HepG2 (cell line): Measurements from ENCODE around the gene INSIG2. TPM values are rescaled to one million over a fixed set of nuclear protein-coding genes. Genes with fewer than 3 reads are reported as not detected.
A peak's percentile ranks its signal among the peaks of the same experiment; 100 is the strongest.

Experiments
- ATAC-seq: fragments of 200-7000 bp; cut with Tn5 transposase; 3 replicates; pipeline ENCODE4 v1.9.1; 2020; ENCODE audit warnings: mild to moderate bottlenecking, moderate library complexity
- BruUV-seq: library from RNA; stranded (reverse); fragments of 400-500 nt; replicated peaks from 2 replicates; lab custom pipeline; 2021; lab: Mats Ljungman, UMichigan
- CTCF ChIA-PET: fragments of 300-600 bp; formaldehyde crosslinking; extraction: SDS; loops from one replicate; lab custom pipeline; 2021; ENCODE audit warnings: low total read pairs, inconsistent platforms, low intra/inter-chr PET ratio; lab: Yijun Ruan, JAX
- POLR2A ChIA-PET: fragments of 350-600 bp; sonication (Branson Sonifier 250); formaldehyde crosslinking; loops from one replicate; lab custom pipeline; 2020; ENCODE audit warnings: antibody characterized with exemption, inconsistent platforms; lab: Yijun Ruan, JAX
- DNase-seq: peaks from one replicate; pipeline ENCODE4 v3.0.0-alpha.2; 2015; ENCODE audit warnings: low spot score
- FAIRE-seq: peaks from 3 replicates; lab custom pipeline; 2011; peaks lifted over from hg19 to GRCh38; lab: Jason Lieb, UNC
- H2AFZ ChIP-seq: one replicate; pipeline ENCODE4 v1.6.1; 2011; ENCODE audit warnings: low read length, inconsistent platforms
- H3K27ac ChIP-seq: fragments of 300-600 bp; 3 replicates; pipeline ENCODE4 v1.8.0; 2011; ENCODE audit warnings: mixed run types, mild to moderate bottlenecking, mixed read lengths, low read length, inconsistent platforms; ENCODE audit not compliant: insufficient read depth; ENCODE audit errors: extremely low read length
- H3K27me3 ChIP-seq, 2 experiments: fragments of 200-600 bp in 1 of 2; 2 replicates in 1 of 2; 3 replicates in 1 of 2; pipeline versions ENCODE4 v1.6.0 to v1.8.0; 2011; ENCODE audit warnings: low read length in 2 of 2, mild to moderate bottlenecking in 2 of 2, moderate library complexity in 2 of 2, inconsistent platforms in 1 of 2; ENCODE audit not compliant: insufficient read depth in 2 of 2, control insufficient read depth in 1 of 2
- H3K36me3 ChIP-seq, 2 experiments: fragments of 200-600 bp in 1 of 2; replicated peaks in 1 of 2; 2 replicates in 1 of 2; 3 replicates in 1 of 2; pipeline versions ENCODE4 v1.5.1 to v1.8.0; 2011; ENCODE audit warnings: low read length in 2 of 2, inconsistent platforms in 1 of 2; ENCODE audit not compliant: insufficient read depth in 2 of 2, control insufficient read depth in 1 of 2
- H3K4me1 ChIP-seq: 2 replicates; pipeline ENCODE4 v1.5.1; 2012; ENCODE audit warnings: low read length, inconsistent platforms; ENCODE audit not compliant: insufficient read depth
- H3K4me2 ChIP-seq: 2 replicates; pipeline ENCODE4 v1.6.0; 2011; ENCODE audit warnings: low read depth, low read length, inconsistent platforms
- H3K4me3 ChIP-seq, 3 experiments: fragments of 200-600 bp in 1 of 3; sonication (generic), shearing (Covaris generic) in 1 of 3; replicated peaks in 1 of 3; 2 replicates each; pipeline ENCODE4 v1.5.1; 2011 to 2016; ENCODE audit warnings: low read length in 3 of 3, inconsistent platforms in 2 of 3, low read depth in 2 of 3, mild to moderate bottlenecking in 2 of 3, control low read depth in 1 of 3, mixed read lengths in 1 of 3; ENCODE audit not compliant: insufficient read depth in 1 of 3
- H3K79me2 ChIP-seq: one replicate; pipeline ENCODE4 v1.6.1; 2011; ENCODE audit warnings: low read length, inconsistent platforms; ENCODE audit not compliant: insufficient read depth
- H3K9ac ChIP-seq: 2 replicates; pipeline ENCODE4 v1.6.0; 2011; ENCODE audit warnings: mild to moderate bottlenecking, low read depth, low read length, inconsistent platforms; ENCODE audit not compliant: insufficient read depth
- H3K9me3 ChIP-seq: 2 replicates; pipeline ENCODE4 v1.5.1; 2012; ENCODE audit warnings: mild to moderate bottlenecking, low read length
- H4K20me1 ChIP-seq: 2 replicates; pipeline ENCODE4 v1.6.0; 2011; ENCODE audit warnings: inconsistent platforms, mild to moderate bottlenecking, low read length, moderate library complexity; ENCODE audit not compliant: insufficient read depth
- ATF7 ChIP-seq, 2 experiments: fragments of 450-650 bp in 1 of 2; sonication (generic) in 1 of 2; formaldehyde crosslinking in 1 of 2; IDR thresholded peaks; 2 replicates each; pipeline versions ENCODE4 v1.4.0 to v1.6.1; 2016 to 2020; ENCODE audit warnings: antibody characterized with exemption in 1 of 2, mild to moderate bottlenecking in 1 of 2, missing genetic modification reagents in 1 of 2
- CHCHD3 ChIP-seq: sonication (generic); formaldehyde crosslinking; IDR thresholded peaks from 2 replicates; pipeline ENCODE4 v1.8.0; 2022; ENCODE audit warnings: mild to moderate bottlenecking, missing genetic modification reagents, moderate library complexity
- GFI1 ChIP-seq: sonication (generic); formaldehyde crosslinking; IDR thresholded peaks from 2 replicates; pipeline ENCODE4 v1.5.0; 2020; ENCODE audit warnings: missing genetic modification reagents, mild to moderate bottlenecking, borderline replicate concordance
- MAFK ChIP-seq, 2 experiments: IDR thresholded peaks in 1 of 2; conservative IDR thresholded peaks in 1 of 2; 2 replicates each; pipeline ENCODE4 v1.6.1; 2011; ENCODE audit warnings: improper control_type of control experiment in 2 of 2, low read length in 2 of 2
- POLR2AphosphoS5 ChIP-seq: IDR thresholded peaks from 2 replicates; pipeline ENCODE4 v1.6.1; 2012; ENCODE audit warnings: low read depth, low read length
- SAFB2 ChIP-seq: sonication (generic); formaldehyde crosslinking; IDR thresholded peaks from 2 replicates; pipeline ENCODE4 v1.5.1; 2020; ENCODE audit warnings: missing genetic modification reagents, low read depth, mild to moderate bottlenecking, borderline replicate concordance
- ZNF124 ChIP-seq: sonication (generic); formaldehyde crosslinking; IDR thresholded peaks from 2 replicates; pipeline ENCODE4 v1.4.0; 2020; ENCODE audit warnings: missing genetic modification reagents
- ZNF552 ChIP-seq: sonication (generic); formaldehyde crosslinking; IDR thresholded peaks from 2 replicates; pipeline ENCODE4 v1.9.0; 2022; ENCODE audit warnings: missing genetic modification reagents, mild to moderate bottlenecking, borderline replicate concordance
- ZNF614 ChIP-seq: IDR thresholded peaks from 2 replicates; pipeline ENCODE4 v1.6.1; 2018; ENCODE audit warnings: missing biosample characterization, missing genetic modification reagents, inconsistent platforms, borderline replicate concordance
- ZNF672 ChIP-seq: sonication (generic); formaldehyde crosslinking; IDR thresholded peaks from 2 replicates; pipeline ENCODE4 v1.8.1; 2022; ENCODE audit warnings: missing genetic modification reagents
- WGBS: methylation state at CpG from one replicate; pipeline ENCODE4 v1.1.6; 2017; ENCODE audit warnings: low lambda C conversion rate; 5-methylcytosine and 5-hydroxymethylcytosine counted together
- in situ Hi-C: cut with HindIII; loops from 2 replicates; pipeline ENCODE4 v1.10.0; 2017; ENCODE audit warnings: low pct_unique_long_range_greater_than_20kb; ENCODE audit not compliant: extremely low pct_ligation_motif_present
- intact Hi-C: fragments of 100-400 bp; cut with micrococcal nuclease; formaldehyde crosslinking; loops from one replicate; pipeline ENCODE4 v1.10.0; 2022; ENCODE audit not compliant: unreplicated experiment
- polyA plus RNA-seq, 8 experiments: library from polyadenylated mRNA; depleted of rRNA in 3 of 8; stranded (reverse) in 7 of 8; unstranded in 1 of 8; fragments of >200 nt; fragmentation: Illumina TruSeq in 4 of 8; extraction: Trizol in 4 of 8; gene quantifications; 2 replicates each; pipeline versions ENCODE4 v1.2.1 to v1.2.3, GENCODE V29; 2011 to 2016; ENCODE audit warnings: low read depth in 4 of 8, missing spikeins in 1 of 8, mixed read lengths in 1 of 8; ENCODE audit not compliant: insufficient read depth in 1 of 8
- total RNA-seq, 5 experiments: library from RNA; depleted of rRNA; stranded (reverse); fragments of >200 nt; fragmentation: Illumina TruSeq; extraction: Trizol; gene quantifications; 2 replicates each; pipeline ENCODE4 v1.2.3, GENCODE V29; 2016; ENCODE audit warnings: low read depth in 1 of 5

Gene INSIG2
- total and polyA plus RNA-seq, 2 of the 13 experiments (the other 11 are each of a cell fraction or from before 2014, with no cell fraction given): 73.5 to 481 TPM

DNA sequence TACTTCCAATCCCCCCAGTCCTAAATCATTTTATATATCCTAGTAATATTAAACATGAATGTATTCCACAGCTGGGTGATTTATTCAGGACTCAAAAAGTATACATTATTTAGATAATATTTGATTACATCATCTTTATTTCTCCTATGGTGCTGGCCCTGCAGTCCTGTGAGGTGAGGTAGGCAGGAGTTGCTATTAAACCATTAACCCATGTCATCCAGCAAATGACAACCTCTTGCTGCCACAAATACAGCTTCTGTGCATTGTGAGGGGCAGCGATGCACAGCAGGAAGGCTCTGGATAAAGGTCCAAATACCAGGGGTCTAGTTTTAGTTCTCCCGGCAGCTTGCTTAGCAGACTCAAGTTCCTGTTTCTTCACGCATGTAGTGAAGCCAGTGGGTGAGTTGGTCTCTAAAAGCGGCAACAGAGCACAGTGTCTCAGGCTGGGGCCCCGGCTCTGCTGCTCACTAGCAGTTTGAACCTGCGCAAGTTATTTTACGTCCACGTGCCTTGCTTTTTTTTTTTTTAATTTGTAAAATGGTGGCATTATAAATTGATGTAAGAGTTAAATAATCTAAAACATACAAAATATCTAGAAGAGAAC, 36.1 kb downstream of the INSIG2 start:
- H3K79me2 ChIP-seq: no peaks in the 10 kb centered on the region
- ChIA-PET CTCF (no interaction called here), POLR2A (no interaction called here)
- intact Hi-C loops (no loop called here), in situ Hi-C loops (no loop called here)
- BruUV-seq: no TSS peak
- no peak overlapping the region for H3K27ac ChIP-seq
- no peak overlapping the region for H3K4me3 ChIP-seq
- H3K36me3 ChIP-seq: no peaks in the 10 kb centered on the region; a peak in 1 of 5 replicates
- no peaks in the 10 kb centered on the region for H3K9me3 ChIP-seq
- DNase-seq: no peak
- WGBS: 71% methylated on average over 8 of the region's 8 CpGs
- H3K27me3 ChIP-seq: no peaks in the 10 kb centered on the region; a peak in 1 of 5 replicates
- H3K4me2 ChIP-seq: no peak overlapping the region
- no peaks in the 10 kb centered on the region for H4K20me1 ChIP-seq
- no peak overlapping the region for H3K9ac ChIP-seq
- no peak for TF ChIP-seq ZNF552
- 0 out of 4 replicates have a peak, but pooled peaks of 1 of the 2 experiments have one; percentile 1 for TF ChIP-seq MAFK (conservative IDR thresholded peaks at IDR 0.05 in 1 of 2, IDR thresholded peaks at IDR 0.05 in 1 of 2; ENCODE audit: low read length in 2 of 2)
- no peak for TF ChIP-seq ZNF614 (CRISPR knock-in tag)
- TF ChIP-seq CHCHD3: no peak
- TF ChIP-seq SAFB2: no peak
- TF ChIP-seq POLR2AphosphoS5: 0 out of 2 replicates have a peak, but pooled peaks have one; percentile 1
- TF ChIP-seq ZNF672 (CRISPR knock-in tag): no peak
- no peak for TF ChIP-seq ZNF124
- TF ChIP-seq ATF7 (IDR thresholded peaks at IDR 0.05): peak; percentile 80
- TF ChIP-seq ATF7 (CRISPR knock-in tag; IDR thresholded peaks at IDR 0.05): no peak
- no peak for TF ChIP-seq GFI1
- H3K4me1 ChIP-seq: peaks cover 32% of the 10 kb centered on the region
- H2AFZ ChIP-seq: no peak overlapping the region
- ATAC-seq: no peak
- no peak for FAIRE-seq
